Panc1 (cell line): ENCODE data around the gene SNRNP25. TPM values are rescaled to one million over a fixed set of nuclear protein-coding genes. Genes with fewer than 3 reads are reported as not detected.

Experiments used
- ATAC-seq: fragments of 200-7000 bp; cut with Tn5 transposase; 2 replicates; pipeline ENCODE4 v1.9.1; 2020; ENCODE audit warnings: mild to moderate bottlenecking, moderate library complexity
- BruUV-seq: library from RNA; stranded (reverse); fragments of 400-500 nt; replicated peaks from 2 replicates; lab custom pipeline; 2021; lab: Mats Ljungman, UMichigan
- CTCF ChIA-PET: fragments of 300-600 bp; sonication (Branson Sonifier 250); formaldehyde crosslinking; loops from one replicate; lab custom pipeline; 2022; ENCODE audit warnings: antibody characterized with exemption; lab: Charles Lee
- POLR2A ChIA-PET: fragments of 300-600 bp; sonication (Branson Sonifier 250); formaldehyde crosslinking; loops from one replicate; lab custom pipeline; 2022; ENCODE audit warnings: antibody characterized with exemption; lab: Charles Lee
- DNase-seq: peaks from one replicate; pipeline ENCODE4 v3.0.0-alpha.2; 2010; ENCODE audit warnings: low read depth, low spot score
- H3K27ac ChIP-seq: 2 replicates; pipeline ENCODE4 v1.5.1; 2011; ENCODE audit warnings: mild to moderate bottlenecking, low read length, inconsistent platforms
- H3K27me3 ChIP-seq: fragments of 200-500 bp; sonication (Bioruptor generic); 2 replicates; pipeline ENCODE4 v1.6.0; 2014; ENCODE audit warnings: low read length, inconsistent platforms; ENCODE audit not compliant: control insufficient read depth, insufficient read depth
- H3K36me3 ChIP-seq: fragments of 200-500 bp; sonication (Bioruptor generic); 2 replicates; pipeline ENCODE4 v1.5.1; 2014; ENCODE audit warnings: inconsistent platforms, mild to moderate bottlenecking, low read length, moderate library complexity; ENCODE audit not compliant: control insufficient read depth, insufficient read depth
- H3K4me1 ChIP-seq: 2 replicates; pipeline ENCODE4 v1.5.1; 2011; ENCODE audit warnings: inconsistent platforms, mild to moderate bottlenecking, low read length, moderate library complexity; ENCODE audit not compliant: control insufficient read depth, insufficient read depth
- H3K4me3 ChIP-seq, 2 experiments: 2 replicates each; pipeline ENCODE4 v1.5.1; 2011 to 2012; ENCODE audit warnings: low read depth in 2 of 2, low read length in 2 of 2, mild to moderate bottlenecking in 2 of 2, inconsistent platforms in 1 of 2, moderate library complexity in 1 of 2
- H3K9me3 ChIP-seq: fragments of 200-500 bp; sonication (Bioruptor generic); 2 replicates; pipeline ENCODE4 v1.5.1; 2014; ENCODE audit warnings: low read depth, mild to moderate bottlenecking, inconsistent platforms, low read length, moderate library complexity; ENCODE audit not compliant: control insufficient read depth, insufficient read depth
- POLR2AphosphoS5 ChIP-seq: IDR thresholded peaks from 2 replicates; pipeline ENCODE4 v1.6.1; 2012; ENCODE audit warnings: mild to moderate bottlenecking, low read depth, low read length, moderate library complexity
- SIN3A ChIP-seq: IDR thresholded peaks from 2 replicates; pipeline ENCODE4 v1.6.1; 2012; ENCODE audit warnings: low read depth, mild to moderate bottlenecking, low read length, moderate library complexity, borderline replicate concordance; ENCODE audit not compliant: insufficient read depth
- TCF7L2 ChIP-seq: IDR thresholded peaks from 2 replicates; pipeline ENCODE4 v1.6.1; 2011; ENCODE audit warnings: mild to moderate bottlenecking, low read depth, low read length, inconsistent platforms
- in situ Hi-C: cut with HindIII; loops from 2 replicates; pipeline ENCODE4 v1.10.0; 2016; ENCODE audit warnings: low sequenced_read_pairs, low pct_unique_long_range_greater_than_20kb
- intact Hi-C: fragments of 100-400 bp; cut with micrococcal nuclease; formaldehyde crosslinking; loops from one replicate; pipeline ENCODE4 v1.10.0; 2022; ENCODE audit not compliant: unreplicated experiment
- total RNA-seq: library from RNA; stranded (reverse); gene quantifications from one replicate; pipeline ENCODE4 v1.2.1, GENCODE V29; 2021; ENCODE audit not compliant: unreplicated experiment
- TF ChIP-seq, protein P1 (sequence below): fragments of 450-650 bp; IDR thresholded peaks from 2 replicates; pipeline ENCODE4 v1.5.1; 2017; ENCODE audit warnings: mild to moderate bottlenecking
- TF ChIP-seq, protein P2 (sequence below), 2 experiments: IDR thresholded peaks; 2 replicates each; pipeline ENCODE4 v1.6.1; 2011 to 2012; ENCODE audit warnings: low read depth in 2 of 2, control low read depth in 1 of 2, low read length in 1 of 2, mild to moderate bottlenecking in 1 of 2, moderate library complexity in 1 of 2; ENCODE audit not compliant: insufficient read depth in 1 of 2

Gene SNRNP25
- total RNA-seq, 1 experiment from 2014 or later: 83.5 TPM

DNA sequence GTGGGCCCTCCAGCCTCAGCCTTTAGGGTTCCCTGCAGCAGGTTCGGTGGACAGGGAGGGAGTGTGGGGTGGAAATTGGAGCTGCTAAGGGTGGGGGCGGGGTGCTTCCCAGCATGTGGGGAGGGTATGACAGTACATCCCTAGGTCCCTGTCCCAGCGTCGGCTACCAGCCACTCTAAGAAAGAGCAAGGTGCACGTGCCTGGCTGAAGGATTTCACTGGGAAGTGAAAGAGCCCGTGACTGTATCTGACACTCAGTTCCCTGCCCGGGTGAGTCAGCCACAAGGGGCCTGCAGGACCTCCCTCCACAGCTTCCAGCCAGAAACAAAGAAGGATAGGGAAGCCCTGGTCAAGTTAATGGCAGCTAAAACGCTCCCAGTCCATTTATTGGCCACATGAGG, 4.1 kb downstream of the SNRNP25 start:
- no TSS peak for BruUV-seq
- intact Hi-C loops: no loop called here
- no peak for TF ChIP-seq TCF7L2
- TF ChIP-seq, protein P1, sequence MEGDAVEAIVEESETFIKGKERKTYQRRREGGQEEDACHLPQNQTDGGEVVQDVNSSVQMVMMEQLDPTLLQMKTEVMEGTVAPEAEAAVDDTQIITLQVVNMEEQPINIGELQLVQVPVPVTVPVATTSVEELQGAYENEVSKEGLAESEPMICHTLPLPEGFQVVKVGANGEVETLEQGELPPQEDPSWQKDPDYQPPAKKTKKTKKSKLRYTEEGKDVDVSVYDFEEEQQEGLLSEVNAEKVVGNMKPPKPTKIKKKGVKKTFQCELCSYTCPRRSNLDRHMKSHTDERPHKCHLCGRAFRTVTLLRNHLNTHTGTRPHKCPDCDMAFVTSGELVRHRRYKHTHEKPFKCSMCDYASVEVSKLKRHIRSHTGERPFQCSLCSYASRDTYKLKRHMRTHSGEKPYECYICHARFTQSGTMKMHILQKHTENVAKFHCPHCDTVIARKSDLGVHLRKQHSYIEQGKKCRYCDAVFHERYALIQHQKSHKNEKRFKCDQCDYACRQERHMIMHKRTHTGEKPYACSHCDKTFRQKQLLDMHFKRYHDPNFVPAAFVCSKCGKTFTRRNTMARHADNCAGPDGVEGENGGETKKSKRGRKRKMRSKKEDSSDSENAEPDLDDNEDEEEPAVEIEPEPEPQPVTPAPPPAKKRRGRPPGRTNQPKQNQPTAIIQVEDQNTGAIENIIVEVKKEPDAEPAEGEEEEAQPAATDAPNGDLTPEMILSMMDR: no peak
- TF ChIP-seq SIN3A: no peak
- ATAC-seq: no peak
- no peak overlapping the region for H3K27ac ChIP-seq
- ChIA-PET POLR2A (interaction anchor here (0.6 kb wide), 1 partner anchor 97 kb away, joined by 3 read pairs; no protein-coding TSS in a partner anchor), CTCF (interaction anchor here (0.6 kb wide), 1 partner anchor 305 kb away, joined by 4 read pairs; no protein-coding TSS in a partner anchor)
- H3K4me1 ChIP-seq: peaks cover 3% of the 10 kb centered on the region; the same call in 1 of the 2 replicates
- no peak overlapping the region for H3K4me3 ChIP-seq
- no peaks in the 10 kb centered on the region for H3K9me3 ChIP-seq
- DNase-seq: no peak
- no peaks in the 10 kb centered on the region for H3K27me3 ChIP-seq
- in situ Hi-C loops: no loop called here
- no peaks in the 10 kb centered on the region; the same call in 1 of the 2 replicates for H3K36me3 ChIP-seq

DNA sequence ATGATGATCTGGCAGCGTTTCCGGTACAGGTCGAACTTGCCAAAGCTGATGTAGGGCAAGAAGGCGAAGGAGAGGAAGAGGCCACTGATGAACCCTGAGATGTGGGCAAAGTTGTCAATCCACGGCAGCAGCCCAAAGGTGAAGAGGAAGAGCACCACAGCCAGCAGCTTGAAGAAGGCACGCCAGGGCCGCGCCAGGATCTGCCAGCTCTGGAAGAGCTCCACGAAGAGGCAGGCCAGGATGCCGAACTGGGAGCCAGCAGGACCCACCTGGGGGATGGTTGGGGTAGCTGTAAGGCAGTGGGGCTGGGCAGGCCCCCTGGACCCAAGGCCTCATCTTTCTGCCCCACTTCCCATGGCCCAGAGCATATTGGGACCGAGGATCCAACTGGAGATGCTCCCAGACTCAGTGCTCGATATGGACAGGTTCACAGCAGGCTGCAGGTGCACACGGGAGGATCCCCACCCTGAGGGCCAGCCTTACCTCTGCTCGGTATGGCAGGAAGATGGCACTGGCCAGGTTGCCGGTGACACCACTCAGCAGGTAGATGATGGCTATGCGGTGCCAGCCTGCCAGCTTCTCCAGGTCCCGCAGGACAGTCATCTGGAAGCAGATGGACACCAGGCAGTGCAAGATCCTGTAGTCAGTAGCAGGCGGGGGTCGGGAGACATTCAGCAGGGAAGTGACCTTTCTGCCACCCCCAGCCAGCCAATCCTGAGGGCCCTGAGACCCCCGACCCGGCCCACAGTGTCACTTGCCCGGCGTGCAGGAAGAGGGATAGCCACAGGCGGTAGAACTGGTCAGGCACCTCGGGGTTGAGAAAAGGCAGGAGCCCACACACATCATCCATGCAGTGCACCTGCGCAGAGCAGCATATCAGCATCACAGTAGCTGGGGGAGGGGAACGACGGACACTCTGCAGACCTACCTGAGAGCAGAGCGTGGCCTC, 5.1 kb downstream of the SNRNP25 start:
- peaks cover 3% of the 10 kb centered on the region; the same call in 1 of the 2 replicates for H3K4me1 ChIP-seq
- intact Hi-C loops (no loop called here), in situ Hi-C loops (no loop called here)
- no peak overlapping the region for H3K27ac ChIP-seq
- TF ChIP-seq SIN3A (no peak), POLR2AphosphoS5 (no peak), TCF7L2 (no peak)
- TF ChIP-seq, protein P1: no peak
- TF ChIP-seq, protein P2, sequence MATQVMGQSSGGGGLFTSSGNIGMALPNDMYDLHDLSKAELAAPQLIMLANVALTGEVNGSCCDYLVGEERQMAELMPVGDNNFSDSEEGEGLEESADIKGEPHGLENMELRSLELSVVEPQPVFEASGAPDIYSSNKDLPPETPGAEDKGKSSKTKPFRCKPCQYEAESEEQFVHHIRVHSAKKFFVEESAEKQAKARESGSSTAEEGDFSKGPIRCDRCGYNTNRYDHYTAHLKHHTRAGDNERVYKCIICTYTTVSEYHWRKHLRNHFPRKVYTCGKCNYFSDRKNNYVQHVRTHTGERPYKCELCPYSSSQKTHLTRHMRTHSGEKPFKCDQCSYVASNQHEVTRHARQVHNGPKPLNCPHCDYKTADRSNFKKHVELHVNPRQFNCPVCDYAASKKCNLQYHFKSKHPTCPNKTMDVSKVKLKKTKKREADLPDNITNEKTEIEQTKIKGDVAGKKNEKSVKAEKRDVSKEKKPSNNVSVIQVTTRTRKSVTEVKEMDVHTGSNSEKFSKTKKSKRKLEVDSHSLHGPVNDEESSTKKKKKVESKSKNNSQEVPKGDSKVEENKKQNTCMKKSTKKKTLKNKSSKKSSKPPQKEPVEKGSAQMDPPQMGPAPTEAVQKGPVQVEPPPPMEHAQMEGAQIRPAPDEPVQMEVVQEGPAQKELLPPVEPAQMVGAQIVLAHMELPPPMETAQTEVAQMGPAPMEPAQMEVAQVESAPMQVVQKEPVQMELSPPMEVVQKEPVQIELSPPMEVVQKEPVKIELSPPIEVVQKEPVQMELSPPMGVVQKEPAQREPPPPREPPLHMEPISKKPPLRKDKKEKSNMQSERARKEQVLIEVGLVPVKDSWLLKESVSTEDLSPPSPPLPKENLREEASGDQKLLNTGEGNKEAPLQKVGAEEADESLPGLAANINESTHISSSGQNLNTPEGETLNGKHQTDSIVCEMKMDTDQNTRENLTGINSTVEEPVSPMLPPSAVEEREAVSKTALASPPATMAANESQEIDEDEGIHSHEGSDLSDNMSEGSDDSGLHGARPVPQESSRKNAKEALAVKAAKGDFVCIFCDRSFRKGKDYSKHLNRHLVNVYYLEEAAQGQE (IDR thresholded peaks at IDR 0.05; ENCODE audit: insufficient read depth in 1 of 2, low read depth in 2 of 2, low read length in 1 of 2): no peak
- H3K27me3 ChIP-seq: no peaks in the 10 kb centered on the region
- POLR2A ChIA-PET: interaction anchor here (0.6 kb wide), 1 partner anchor 141 kb away, joined by 4 read pairs; no protein-coding TSS in a partner anchor
- DNase-seq (no peak), ATAC-seq (no peak)
- H3K36me3 ChIP-seq: no peaks in the 10 kb centered on the region
- H3K4me3 ChIP-seq: no peak overlapping the region
- no peaks in the 10 kb centered on the region for H3K9me3 ChIP-seq
- CTCF ChIA-PET: interaction anchor here (0.6 kb wide), 1 partner anchor 1272 kb away, joined by 8 read pairs; no protein-coding TSS in a partner anchor
- no TSS peak for BruUV-seq
